Right lobe of liver (tissue), 4 donors: ENCODE measurements around the gene UBE3D.

Experiments
- CTCF ChIP-seq, 4 donors: fragments of 200-600 bp in 3 of 4; fragments of 450-650 bp in 1 of 4; IDR thresholded peaks; one replicate each; pipeline versions ENCODE4 v1.5.1 to v1.8.0; 2016 to 2022; ENCODE audit warnings: antibody characterized with exemption in 4 of 4, mild to moderate bottlenecking in 2 of 4
- POLR2A ChIP-seq: fragments of 450-650 bp; IDR thresholded peaks from one replicate; pipeline ENCODE4 v1.6.1; 2017; ENCODE audit warnings: antibody characterized with exemption, mild to moderate bottlenecking
- donor health status: DM: no; HTN: no; CAD: no.
- donor health status: DM: no; HTN: no; CAD: no.
- donor health status: DM: no; HTN: yes; CAD: no.

DNA sequence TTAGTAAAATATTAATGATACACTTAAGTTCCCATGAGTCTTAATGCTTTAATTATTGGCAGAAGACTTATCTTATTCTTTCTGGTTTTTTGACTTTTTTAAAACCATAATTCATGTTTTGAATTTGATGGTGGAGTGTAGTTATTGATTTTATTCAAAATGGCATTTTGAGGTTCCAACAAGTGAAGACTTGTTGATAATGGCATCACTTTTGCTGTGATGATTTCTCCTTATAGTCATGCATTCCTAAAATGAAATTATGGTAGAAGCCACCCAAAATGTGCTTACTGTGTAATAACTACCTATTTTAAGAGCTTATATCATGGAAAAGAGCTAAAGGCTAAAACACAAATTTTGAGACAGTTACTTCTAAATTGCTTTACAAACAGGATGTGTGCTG lies 4.0 kb upstream of the UBE3D start:
- TF ChIP-seq CTCF (IDR thresholded peaks at IDR 0.05), result no peak
- no peak for TF ChIP-seq POLR2A
